ENCODE measurements around the gene TRIM2. TPM values are rescaled to one million over a fixed set of nuclear protein-coding genes. Genes with fewer than 3 reads are reported as not detected.

Gene TRIM2
- total RNA-seq, 1 donor from 2014 or later, result 28.7 TPM

DNA sequence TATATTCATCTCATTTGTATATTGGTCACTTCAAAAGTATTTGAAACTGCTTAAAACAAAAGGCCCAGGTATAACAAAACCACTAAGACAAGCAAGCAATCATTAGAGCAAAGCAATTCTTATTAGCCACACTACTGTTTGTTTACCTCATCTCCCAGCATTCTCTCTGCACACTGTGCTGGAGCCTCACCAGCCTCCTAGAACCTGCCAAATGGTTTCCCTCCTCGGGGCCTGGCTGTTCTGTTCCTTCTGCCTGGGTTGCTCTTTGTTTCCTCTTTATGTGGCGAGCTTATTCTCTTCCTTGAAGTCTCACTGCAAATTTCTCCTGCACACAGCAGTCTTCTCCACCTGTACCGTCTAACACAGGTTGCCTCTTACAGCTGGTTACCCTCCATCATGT, 72.7 kb downstream of the TRIM2 start:
- Histone ChIP-seq H3K27ac (no peak overlapping the region), H3K9me3 (no peaks in the 10 kb centered on the region), H3K4me1 (peaks cover 9% of the 10 kb centered on the region), H3K4me3 (no peak overlapping the region), H3K27me3 (no peaks in the 10 kb centered on the region), H3K36me3 (peaks cover 0 to 7% of the 10 kb centered on the region in 2 donors)
- TF ChIP-seq, protein P1, sequence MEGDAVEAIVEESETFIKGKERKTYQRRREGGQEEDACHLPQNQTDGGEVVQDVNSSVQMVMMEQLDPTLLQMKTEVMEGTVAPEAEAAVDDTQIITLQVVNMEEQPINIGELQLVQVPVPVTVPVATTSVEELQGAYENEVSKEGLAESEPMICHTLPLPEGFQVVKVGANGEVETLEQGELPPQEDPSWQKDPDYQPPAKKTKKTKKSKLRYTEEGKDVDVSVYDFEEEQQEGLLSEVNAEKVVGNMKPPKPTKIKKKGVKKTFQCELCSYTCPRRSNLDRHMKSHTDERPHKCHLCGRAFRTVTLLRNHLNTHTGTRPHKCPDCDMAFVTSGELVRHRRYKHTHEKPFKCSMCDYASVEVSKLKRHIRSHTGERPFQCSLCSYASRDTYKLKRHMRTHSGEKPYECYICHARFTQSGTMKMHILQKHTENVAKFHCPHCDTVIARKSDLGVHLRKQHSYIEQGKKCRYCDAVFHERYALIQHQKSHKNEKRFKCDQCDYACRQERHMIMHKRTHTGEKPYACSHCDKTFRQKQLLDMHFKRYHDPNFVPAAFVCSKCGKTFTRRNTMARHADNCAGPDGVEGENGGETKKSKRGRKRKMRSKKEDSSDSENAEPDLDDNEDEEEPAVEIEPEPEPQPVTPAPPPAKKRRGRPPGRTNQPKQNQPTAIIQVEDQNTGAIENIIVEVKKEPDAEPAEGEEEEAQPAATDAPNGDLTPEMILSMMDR (IDR thresholded peaks at IDR 0.05), result no peak
- TF ChIP-seq POLR2A (IDR thresholded peaks at IDR 0.05) (no peak), POLR2AphosphoS5 (IDR thresholded peaks at IDR 0.05; ENCODE audit: insufficient read depth in 1 of 2, low read depth in 1 of 2) (no peak)
- intact Hi-C loops (cut with DNase I), result no loop called here
- DNase-seq (ENCODE audit: extremely low spot score in 2 of 2), result no peak

DNA sequence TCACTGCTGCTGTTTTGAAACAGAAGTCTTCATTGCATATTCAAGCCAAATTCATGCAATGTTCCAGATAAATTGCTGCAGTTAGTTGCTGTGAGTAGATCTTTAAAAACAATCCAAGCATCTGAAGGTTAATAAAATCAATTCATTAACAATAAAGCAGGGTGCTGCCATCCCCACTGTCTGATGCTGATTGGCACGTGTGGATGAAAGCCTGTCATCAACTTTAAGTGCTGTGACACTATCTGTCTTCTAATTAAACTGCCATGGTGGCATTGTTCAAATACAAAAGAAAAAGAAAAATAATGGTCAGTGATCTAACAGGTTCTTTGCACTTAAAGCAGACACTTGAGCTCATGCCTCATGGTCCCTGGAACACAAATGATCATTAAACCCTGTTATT, 77.2 kb downstream of the TRIM2 start:
- no peak for DNase-seq (ENCODE audit: extremely low spot score in 2 of 2)
- H3K4me3 ChIP-seq, result no peak overlapping the region
- intact Hi-C loops (cut with DNase I), result no loop called here

DNA sequence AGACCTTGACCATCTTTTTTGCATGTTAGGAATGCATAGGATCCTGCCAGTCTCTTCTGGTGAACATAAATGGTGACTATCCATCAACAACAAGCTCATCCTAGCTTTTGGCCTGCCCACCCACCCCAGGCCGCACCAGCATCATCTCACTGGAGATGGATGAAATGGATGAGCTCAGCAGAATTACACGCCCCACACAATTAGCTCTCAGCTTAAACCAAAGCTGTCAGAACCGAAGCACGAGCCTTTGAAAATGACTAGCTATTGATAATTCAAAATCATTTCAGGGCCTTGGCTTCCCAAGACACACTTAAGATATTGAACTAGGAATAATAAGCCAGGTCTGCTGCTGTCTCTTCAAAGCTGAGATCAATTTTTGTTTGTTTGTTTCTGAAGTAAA, 77.8 kb downstream of the TRIM2 start:
- peaks cover 0 to 5% of the 10 kb centered on the region in 2 donors for H3K36me3 ChIP-seq
- H3K4me3 ChIP-seq, result no peak overlapping the region
- H3K27me3 ChIP-seq, result no peaks in the 10 kb centered on the region
- no peak for DNase-seq (ENCODE audit: extremely low spot score in 2 of 2)
- intact Hi-C loops (cut with DNase I), result no loop called here
- H3K4me1 ChIP-seq, result peaks cover 7% of the 10 kb centered on the region
- TF ChIP-seq POLR2A (IDR thresholded peaks at IDR 0.05), result no peak
- TF ChIP-seq, protein P1 (IDR thresholded peaks at IDR 0.05), result no peak
- TF ChIP-seq POLR2AphosphoS5 (IDR thresholded peaks at IDR 0.05; ENCODE audit: insufficient read depth in 1 of 2, low read depth in 1 of 2), result no peak
- H3K9me3 ChIP-seq, result no peaks in the 10 kb centered on the region
- no peak overlapping the region for H3K27ac ChIP-seq

More for the DNA sequence above, 77.2 kb downstream of the TRIM2 start:
- Histone ChIP-seq H3K4me1 (peaks cover 9% of the 10 kb centered on the region), H3K27me3 (no peaks in the 10 kb centered on the region), H3K27ac (no peak overlapping the region), H3K9me3 (no peaks in the 10 kb centered on the region), H3K36me3 (peaks cover 0 to 5% of the 10 kb centered on the region in 2 donors)
- TF ChIP-seq POLR2A (IDR thresholded peaks at IDR 0.05), result no peak
- TF ChIP-seq POLR2AphosphoS5 (IDR thresholded peaks at IDR 0.05; ENCODE audit: insufficient read depth in 1 of 2, low read depth in 1 of 2), result no peak
- TF ChIP-seq, protein P1 (IDR thresholded peaks at IDR 0.05), result no peak

DNA sequence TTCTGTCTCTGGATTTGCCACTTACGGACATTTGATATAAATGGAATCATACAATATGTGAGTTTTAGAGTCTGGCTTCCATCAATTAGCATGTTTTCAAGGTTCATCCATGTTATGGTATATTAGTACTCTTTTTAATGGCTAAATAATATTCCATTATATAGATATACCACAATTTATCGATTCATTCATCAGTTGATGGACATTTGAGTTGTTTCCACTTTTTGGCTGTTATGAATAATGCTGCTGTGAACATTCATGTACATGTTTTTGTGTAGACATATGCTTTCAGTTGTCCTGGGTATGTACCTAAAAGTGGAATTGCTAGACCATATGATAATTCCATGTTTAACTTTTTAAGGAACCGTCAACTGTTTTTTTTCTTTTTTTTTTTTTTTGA, 79.0 kb downstream of the TRIM2 start:
- H3K27me3 ChIP-seq, result no peaks in the 10 kb centered on the region
- H3K27ac ChIP-seq, result no peak overlapping the region
- no peak for TF ChIP-seq POLR2A (IDR thresholded peaks at IDR 0.05)
- TF ChIP-seq, protein P1 (IDR thresholded peaks at IDR 0.05), result no peak
- no peak for TF ChIP-seq POLR2AphosphoS5 (IDR thresholded peaks at IDR 0.05; ENCODE audit: insufficient read depth in 1 of 2, low read depth in 1 of 2)
- DNase-seq (ENCODE audit: extremely low spot score in 2 of 2), result no peak
- intact Hi-C loops (cut with DNase I), result no loop called here
- H3K4me3 ChIP-seq, result no peak overlapping the region
- no peaks in the 10 kb centered on the region for H3K9me3 ChIP-seq
- H3K36me3 ChIP-seq, result peaks cover 0 to 5% of the 10 kb centered on the region in 2 donors
- no peaks in the 10 kb centered on the region for H3K4me1 ChIP-seq

DNA sequence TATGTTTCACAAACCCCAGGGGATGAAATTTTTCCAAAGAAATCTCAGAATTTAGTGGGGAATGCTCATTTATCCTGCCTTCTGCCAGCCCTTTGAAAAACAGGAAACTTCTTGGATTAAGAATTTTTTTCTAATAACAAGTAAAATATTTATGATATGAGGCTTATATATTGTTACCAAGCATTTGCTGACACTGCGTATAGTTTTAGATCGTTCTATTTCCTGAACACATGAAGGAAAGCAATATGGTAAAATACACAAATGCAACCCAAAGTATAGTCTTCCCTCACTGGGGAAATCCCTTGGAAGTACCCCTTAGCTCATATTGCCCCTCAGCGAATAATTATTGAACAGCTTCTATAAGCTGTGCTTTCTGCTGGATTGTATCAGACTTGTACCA, 85.9 kb downstream of the TRIM2 start:
- Histone ChIP-seq H3K27ac (no peak overlapping the region), H3K4me1 (no peaks in the 10 kb centered on the region), H3K36me3 (peaks cover 0 to 1% of the 10 kb centered on the region in 2 donors), H3K27me3 (no peaks in the 10 kb centered on the region), H3K4me3 (no peak overlapping the region), H3K9me3 (no peaks in the 10 kb centered on the region)
- DNase-seq (ENCODE audit: extremely low spot score in 2 of 2), result no peak
- intact Hi-C loops (cut with DNase I), result no loop called here
- no peak for TF ChIP-seq POLR2AphosphoS5 (IDR thresholded peaks at IDR 0.05; ENCODE audit: insufficient read depth in 1 of 2, low read depth in 1 of 2)

Measured in vagina (tissue), 2 donors.